ENCODE data around the gene CITED4.

GRCh38 chr1:40855513-40855912, 6.7 kb downstream of the CITED4 start:
- TF ChIP-seq, protein P1, sequence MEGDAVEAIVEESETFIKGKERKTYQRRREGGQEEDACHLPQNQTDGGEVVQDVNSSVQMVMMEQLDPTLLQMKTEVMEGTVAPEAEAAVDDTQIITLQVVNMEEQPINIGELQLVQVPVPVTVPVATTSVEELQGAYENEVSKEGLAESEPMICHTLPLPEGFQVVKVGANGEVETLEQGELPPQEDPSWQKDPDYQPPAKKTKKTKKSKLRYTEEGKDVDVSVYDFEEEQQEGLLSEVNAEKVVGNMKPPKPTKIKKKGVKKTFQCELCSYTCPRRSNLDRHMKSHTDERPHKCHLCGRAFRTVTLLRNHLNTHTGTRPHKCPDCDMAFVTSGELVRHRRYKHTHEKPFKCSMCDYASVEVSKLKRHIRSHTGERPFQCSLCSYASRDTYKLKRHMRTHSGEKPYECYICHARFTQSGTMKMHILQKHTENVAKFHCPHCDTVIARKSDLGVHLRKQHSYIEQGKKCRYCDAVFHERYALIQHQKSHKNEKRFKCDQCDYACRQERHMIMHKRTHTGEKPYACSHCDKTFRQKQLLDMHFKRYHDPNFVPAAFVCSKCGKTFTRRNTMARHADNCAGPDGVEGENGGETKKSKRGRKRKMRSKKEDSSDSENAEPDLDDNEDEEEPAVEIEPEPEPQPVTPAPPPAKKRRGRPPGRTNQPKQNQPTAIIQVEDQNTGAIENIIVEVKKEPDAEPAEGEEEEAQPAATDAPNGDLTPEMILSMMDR (conservative IDR thresholded peaks at IDR 0.05; ENCODE audit: low read length), result peak; percentile 54
- TF ChIP-seq EZH2phosphoT487 (IDR thresholded peaks at IDR 0.05; ENCODE audit: borderline replicate concordance, low read depth, low read length), result no peak
